Spleen (tissue), 7 donors: ENCODE measurements around the gene DNAJC1.

ENCODE experiments used
- POLR2A ChIP-seq, 3 donors: fragments of 450-650 bp; IDR thresholded peaks; one replicate each; pipeline ENCODE4 v1.5.1; 2017; ENCODE audit warnings: antibody characterized with exemption in 3 of 3, mild to moderate bottlenecking in 1 of 3
- POLR2AphosphoS5 ChIP-seq, 3 donors: sonication (generic); formaldehyde crosslinking; IDR thresholded peaks; one replicate each; pipeline ENCODE4 v1.5.1; 2017; ENCODE audit warnings: antibody characterized with exemption in 3 of 3
- TF ChIP-seq, protein P1 (sequence below), 11 experiments: fragments of 200-600 bp in 7 of 11; fragments of 450-650 bp in 4 of 11; sonication (generic) in 4 of 11; IDR thresholded peaks in 8 of 11; conservative IDR thresholded peaks in 3 of 11; 1 replicate in 7 of 11; 2 replicates in 4 of 11; pipeline versions ENCODE4 v1.4.0 to v1.8.0; 2016 to 2021; ENCODE audit warnings: antibody characterized with exemption in 11 of 11, inconsistent platforms in 4 of 11, mild to moderate bottlenecking in 1 of 11
- donor health status: DM: no; HTN: no; CAD: no; lungs with moderate emphysema.
- donor health status: DM: no; HTN: no; CAD: no.
- donor health status: DM: no; HTN: no; CAD: no.

DNA sequence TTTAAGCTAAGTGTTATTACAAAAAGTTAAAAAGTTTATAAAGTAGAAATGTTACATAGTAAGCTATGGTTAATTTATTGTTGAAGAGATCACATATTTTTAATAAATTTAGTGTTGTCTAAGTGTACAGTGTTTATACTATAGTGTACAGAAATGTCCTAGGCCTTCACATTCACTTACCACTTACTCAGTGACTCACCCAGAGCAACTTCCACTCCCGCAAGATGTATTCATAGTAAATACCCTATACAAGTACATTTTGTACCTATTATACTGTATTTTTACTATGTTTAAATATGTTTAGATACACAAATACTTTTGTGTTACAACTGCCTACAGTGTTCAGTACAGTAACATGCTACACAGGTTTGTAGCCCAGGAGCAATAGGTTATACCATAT, 69.2 kb downstream of the DNAJC1 start:
- TF ChIP-seq, protein P1, sequence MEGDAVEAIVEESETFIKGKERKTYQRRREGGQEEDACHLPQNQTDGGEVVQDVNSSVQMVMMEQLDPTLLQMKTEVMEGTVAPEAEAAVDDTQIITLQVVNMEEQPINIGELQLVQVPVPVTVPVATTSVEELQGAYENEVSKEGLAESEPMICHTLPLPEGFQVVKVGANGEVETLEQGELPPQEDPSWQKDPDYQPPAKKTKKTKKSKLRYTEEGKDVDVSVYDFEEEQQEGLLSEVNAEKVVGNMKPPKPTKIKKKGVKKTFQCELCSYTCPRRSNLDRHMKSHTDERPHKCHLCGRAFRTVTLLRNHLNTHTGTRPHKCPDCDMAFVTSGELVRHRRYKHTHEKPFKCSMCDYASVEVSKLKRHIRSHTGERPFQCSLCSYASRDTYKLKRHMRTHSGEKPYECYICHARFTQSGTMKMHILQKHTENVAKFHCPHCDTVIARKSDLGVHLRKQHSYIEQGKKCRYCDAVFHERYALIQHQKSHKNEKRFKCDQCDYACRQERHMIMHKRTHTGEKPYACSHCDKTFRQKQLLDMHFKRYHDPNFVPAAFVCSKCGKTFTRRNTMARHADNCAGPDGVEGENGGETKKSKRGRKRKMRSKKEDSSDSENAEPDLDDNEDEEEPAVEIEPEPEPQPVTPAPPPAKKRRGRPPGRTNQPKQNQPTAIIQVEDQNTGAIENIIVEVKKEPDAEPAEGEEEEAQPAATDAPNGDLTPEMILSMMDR (IDR thresholded peaks at IDR 0.05 in 8 of 11, conservative IDR thresholded peaks at IDR 0.05 in 3 of 11): no peak
- no peak for TF ChIP-seq POLR2A (IDR thresholded peaks at IDR 0.05)
- no peak for TF ChIP-seq POLR2AphosphoS5 (IDR thresholded peaks at IDR 0.05)
